Left colon (tissue), 2 donors: ENCODE data around the gene CHIC1. TPM values are rescaled to one million over a fixed set of nuclear protein-coding genes. Genes with fewer than 3 reads are reported as not detected.
"Not testable (repeated sequence)": the region's sequence is repeated elsewhere in the genome, so short reads cannot be mapped to it uniquely, and the experiment has no call there.

ENCODE experiments used
- ATAC-seq: fragments of 200-7000 bp; cut with Tn5 transposase; one replicate; pipeline ENCODE4 v1.9.1; 2020; ENCODE audit warnings: mild to moderate bottlenecking, moderate library complexity
- DNase-seq, 2 donors: peaks; one replicate each; pipeline ENCODE4 v3.0.0-alpha.2; 2020
- intact Hi-C, 2 donors: fragments of 100-400 bp; cut with DNase I in 1 of 2; cut with micrococcal nuclease in 1 of 2; formaldehyde crosslinking; loops; one replicate each; pipeline versions ENCODE4 v1.11.2 to v1.14.0; 2022; cut with DNase I, micrococcal nuclease
- total RNA-seq, 2 donors: library from RNA; stranded (reverse); fragmentation: NEBNext Ultra II Directional; extraction: Animal tissue kit (Norgen Biotek cat#: 25700); gene quantifications; one replicate each; pipeline ENCODE4 v1.2.1, GENCODE V29; 2021
- donor health status: DM: no; HTN: no; CAD: no.
- donor health status: DM: yes; HTN: yes; CAD: no.

The CHIC1 gene
- total RNA-seq, 2 donors from 2014 or later, result 9.2 to 9.6 TPM

DNA sequence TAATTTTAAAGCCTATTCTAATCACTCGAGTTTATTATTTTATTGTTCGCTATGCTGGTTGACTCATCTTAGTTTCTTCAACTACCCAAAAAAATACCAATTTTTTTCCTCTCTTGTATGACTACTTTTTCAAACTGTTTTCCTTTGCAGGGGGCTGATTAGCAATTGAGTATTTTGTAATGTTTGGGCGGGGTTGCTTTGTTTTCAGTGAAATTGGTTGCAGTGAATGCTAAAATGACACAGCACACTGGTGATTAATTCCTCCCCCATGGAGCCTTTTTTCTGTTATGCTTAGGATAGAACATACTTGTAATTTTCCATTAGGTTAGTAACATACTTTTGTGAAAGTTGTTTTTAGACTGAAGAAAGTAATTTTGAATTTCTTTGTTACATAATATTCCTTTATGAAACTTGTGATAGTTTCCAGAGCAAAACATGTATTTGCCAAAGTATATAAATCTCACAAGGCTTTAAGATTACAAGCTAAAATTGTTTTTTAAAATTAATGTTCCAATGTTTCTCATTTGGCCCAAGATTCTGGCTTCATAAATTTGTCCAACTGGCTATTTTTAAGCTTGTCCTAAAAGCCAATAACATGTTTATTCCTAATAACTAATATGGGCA, 120.4 kb downstream of the CHIC1 start:
- DNase-seq (no peak), ATAC-seq (no peak)
- intact Hi-C loops, result no loop called here

DNA sequence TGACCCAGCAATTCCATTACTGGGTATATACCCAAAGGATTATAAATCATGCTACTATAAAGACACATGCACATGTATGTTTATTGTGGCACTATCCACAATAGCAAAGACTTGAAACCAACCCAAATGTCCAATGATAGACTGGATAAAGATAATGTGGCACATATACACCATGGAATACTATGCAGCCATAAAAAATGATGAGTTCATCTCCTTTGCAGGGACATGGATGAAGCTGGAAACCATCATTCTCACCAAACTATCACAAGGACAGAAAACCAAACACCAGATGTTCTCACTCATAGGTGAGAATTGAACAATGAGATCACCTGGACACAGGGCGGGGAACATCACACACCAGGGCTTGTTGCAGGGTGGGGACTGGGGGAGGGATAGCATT, 144.0 kb downstream of the CHIC1 start:
- intact Hi-C loops, DNase-seq, ATAC-seq: not testable (repeated sequence)

DNA sequence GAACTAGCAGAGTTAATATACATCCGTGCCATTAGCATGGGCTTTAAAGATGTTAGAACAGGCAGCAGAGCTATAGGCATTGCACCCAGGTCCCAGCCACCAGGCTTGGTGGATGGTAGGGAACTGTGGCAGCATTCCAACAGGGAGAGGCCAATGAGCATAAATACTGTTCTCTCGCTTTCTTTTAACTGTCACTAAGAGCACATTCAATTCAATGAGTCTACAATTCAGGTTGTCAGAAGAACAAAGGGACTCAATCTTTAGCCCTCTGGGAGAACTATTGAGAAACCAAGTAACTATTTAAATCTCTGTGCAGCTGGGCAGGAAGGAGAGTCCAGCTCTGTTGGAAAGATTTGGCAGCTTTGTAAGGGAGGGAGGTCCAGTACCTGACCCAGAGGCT, 165.6 kb downstream of the CHIC1 start:
- no peak for DNase-seq
- ATAC-seq, result no peak
- intact Hi-C loops, result no loop called here

Other genes with a start within 250 kb of the CHIC1 start
- gene CDX4, start 116.1 kb upstream of the CHIC1 start, total RNA-seq, result not detected